Measurements from ENCODE around the gene SCML2.

Gene SCML2

GRCh38 chrX:18220786-18221185 is 133.7 kb downstream of the SCML2 start, which contains the start of gene BEND2:
Gene BEND2, minus strand, starts transcription at chrX:18220886. Its CDS starts 136 bp downstream, at chrX:18220750.
- no peak for DNase-seq (ENCODE audit: insufficient read length, low spot score)
- TF ChIP-seq POLR2A (IDR thresholded peaks at IDR 0.05; ENCODE audit: low read depth, low read length): no peak
- no peak for TF ChIP-seq POU2F2 (IDR thresholded peaks at IDR 0.05; ENCODE audit: low read depth, low read length)
- no peak for TF ChIP-seq SPI1 (IDR thresholded peaks at IDR 0.05; ENCODE audit: low read depth, low read length)
- TF ChIP-seq PAX5 (IDR thresholded peaks at IDR 0.05; ENCODE audit: insufficient read depth, low read length, severe bottlenecking): no peak
- FAIRE-seq: no peak

- FAIRE-seq (no peak), DNase-seq (ENCODE audit: insufficient read length, low spot score) (no peak)
- no peak for TF ChIP-seq POU2F2 (IDR thresholded peaks at IDR 0.05; ENCODE audit: low read depth, low read length)
- no peak for TF ChIP-seq POLR2A (IDR thresholded peaks at IDR 0.05; ENCODE audit: low read depth, low read length)
- no peak for TF ChIP-seq POLR2AphosphoS5 (IDR thresholded peaks at IDR 0.05; ENCODE audit: low read depth, low read length)
- no peak for TF ChIP-seq TAF1 (IDR thresholded peaks at IDR 0.05; ENCODE audit: low read depth, low read length)
- TF ChIP-seq SPI1 (IDR thresholded peaks at IDR 0.05; ENCODE audit: low read depth, low read length): no peak
- no peak for TF ChIP-seq PAX5 (IDR thresholded peaks at IDR 0.05; ENCODE audit: insufficient read depth, low read length, severe bottlenecking)
Observed at GRCh38 chrX:18210470-18210869, 144.0 kb downstream of the SCML2 start.

GRCh38 chrX:18206657-18207056 is 147.8 kb downstream of the SCML2 start:
- DNase-seq (ENCODE audit: insufficient read length, low spot score): no peak
- FAIRE-seq: no peak
- no peak for TF ChIP-seq TAF1 (IDR thresholded peaks at IDR 0.05; ENCODE audit: low read depth, low read length)

GRCh38 chrX:18203631-18204030 is 150.9 kb downstream of the SCML2 start:
- DNase-seq (ENCODE audit: insufficient read length, low spot score) (no peak), FAIRE-seq (no peak)
- no peak for TF ChIP-seq SPI1 (IDR thresholded peaks at IDR 0.05; ENCODE audit: low read depth, low read length)

GRCh38 chrX:18194688-18195087 is 159.8 kb downstream of the SCML2 start:
- FAIRE-seq: no peak
- DNase-seq (ENCODE audit: insufficient read length, low spot score): no peak
- no peak for TF ChIP-seq POU2F2 (IDR thresholded peaks at IDR 0.05; ENCODE audit: low read depth, low read length)

Measured in GM12891 (cell line).